GM12891 (cell line): ENCODE data around the gene SDCCAG8.

Source experiments
- DNase-seq: peaks from one replicate; pipeline ENCODE4 v3.0.0; 2011; ENCODE audit warnings: low spot score; ENCODE audit not compliant: insufficient read length
- FAIRE-seq: peaks from 2 replicates; lab custom pipeline; 2011; peaks lifted over from hg19 to GRCh38; lab: Jason Lieb, UNC
- PAX5 ChIP-seq: IDR thresholded peaks from 2 replicates; pipeline ENCODE4 v1.6.1; 2011; ENCODE audit warnings: low read length, moderate library complexity, mild to moderate bottlenecking; ENCODE audit not compliant: insufficient read depth, severe bottlenecking
- POLR2A ChIP-seq: IDR thresholded peaks from 2 replicates; pipeline ENCODE4 v1.6.1; 2011; ENCODE audit warnings: low read depth, low read length, control low read depth
- POLR2AphosphoS5 ChIP-seq: IDR thresholded peaks from 2 replicates; pipeline ENCODE4 v1.6.1; 2011; ENCODE audit warnings: low read depth, low read length, control low read depth
- POU2F2 ChIP-seq: IDR thresholded peaks from 2 replicates; pipeline ENCODE4 v1.6.1; 2011; ENCODE audit warnings: low read depth, mild to moderate bottlenecking, control low read depth, low read length, moderate library complexity
- SPI1 ChIP-seq: IDR thresholded peaks from 2 replicates; pipeline ENCODE4 v1.6.1; 2011; ENCODE audit warnings: low read depth, low read length, control low read depth
- TAF1 ChIP-seq: IDR thresholded peaks from 2 replicates; pipeline ENCODE4 v1.6.1; 2011; ENCODE audit warnings: low read depth, low read length, control low read depth

The SDCCAG8 gene

GRCh38 chr1:243264717-243265116 lies 8.9 kb downstream of the SDCCAG8 start:
- DNase-seq (no peak), FAIRE-seq (no peak)
- TF ChIP-seq POLR2A (no peak), POLR2AphosphoS5 (no peak), PAX5 (no peak), TAF1 (no peak), SPI1 (no peak), POU2F2 (no peak)

- no peak for FAIRE-seq
- no peak for DNase-seq
- TF ChIP-seq POU2F2 (no peak), POLR2AphosphoS5 (no peak), SPI1 (no peak), POLR2A (no peak), PAX5 (no peak), TAF1 (no peak)
These were observed 10.4 kb downstream of the SDCCAG8 start for GRCh38 chr1:243266231-243266630.

GRCh38 chr1:243267471-243267880 lies 11.6 kb downstream of the SDCCAG8 start:
- DNase-seq (no peak), FAIRE-seq (no peak)
- no peak for TF ChIP-seq POLR2AphosphoS5
- TF ChIP-seq TAF1: no peak
- TF ChIP-seq SPI1: no peak
- no peak for TF ChIP-seq PAX5
- no peak for TF ChIP-seq POU2F2
- TF ChIP-seq POLR2A: no peak

GRCh38 chr1:243267914-243268653 lies 12.2 kb downstream of the SDCCAG8 start:
- no peak for DNase-seq
- no peak for FAIRE-seq
- TF ChIP-seq SPI1: no peak
- TF ChIP-seq PAX5: no peak
- TF ChIP-seq POLR2AphosphoS5: no peak
- TF ChIP-seq POU2F2: no peak
- TF ChIP-seq TAF1: no peak
- no peak for TF ChIP-seq POLR2A

- DNase-seq (no peak), FAIRE-seq (no peak)
- TF ChIP-seq POU2F2 (no peak), SPI1 (no peak), PAX5 (no peak), POLR2A (no peak), POLR2AphosphoS5 (no peak), TAF1 (no peak)
These were observed 13.1 kb downstream of the SDCCAG8 start for GRCh38 chr1:243268751-243269460.

GRCh38 chr1:243269461-243269801 lies 13.6 kb downstream of the SDCCAG8 start:
- FAIRE-seq (no peak), DNase-seq (no peak)
- TF ChIP-seq PAX5 (no peak), POU2F2 (peak; percentile 60; the same call in 1 of the 2 replicates)

GRCh38 chr1:243270097-243270864 lies 14.4 kb downstream of the SDCCAG8 start:
- FAIRE-seq (no peak), DNase-seq (no peak)
- TF ChIP-seq PAX5: no peak
- no peak for TF ChIP-seq POU2F2
- no peak for TF ChIP-seq TAF1
- no peak for TF ChIP-seq SPI1
- TF ChIP-seq POLR2AphosphoS5: no peak
- no peak for TF ChIP-seq POLR2A

GRCh38 chr1:243271996-243272395 lies 16.2 kb downstream of the SDCCAG8 start:
- FAIRE-seq (no peak), DNase-seq (no peak)
- TF ChIP-seq SPI1: no peak

GRCh38 chr1:243272401-243272800 lies 16.6 kb downstream of the SDCCAG8 start:
- TF ChIP-seq SPI1: no peak
- TF ChIP-seq TAF1: no peak
- TF ChIP-seq POLR2AphosphoS5: no peak
- no peak for TF ChIP-seq POLR2A
- TF ChIP-seq POU2F2: no peak
- TF ChIP-seq PAX5: no peak
- no peak for DNase-seq
- no peak for FAIRE-seq
